ENCODE results near the gene GPR34.

DNA sequence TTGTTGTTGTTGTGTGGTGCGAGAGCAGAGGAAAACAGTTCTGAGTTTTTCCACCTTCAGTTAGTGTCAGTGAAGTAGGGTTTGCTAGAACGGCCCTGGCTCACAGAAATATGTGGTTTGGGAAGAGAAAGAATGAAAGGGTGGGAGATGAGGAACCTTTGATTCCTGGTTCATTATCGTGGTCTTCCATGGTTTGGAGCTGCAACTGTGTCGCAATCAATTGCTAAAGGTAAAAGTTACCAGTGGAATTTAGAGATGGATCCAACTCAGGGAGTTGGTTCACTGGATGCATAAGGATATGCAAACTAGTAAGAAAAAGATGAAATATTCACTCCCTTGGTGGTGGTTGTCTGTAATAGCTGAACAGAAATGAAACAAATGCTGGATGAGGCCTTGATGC lies 35.6 kb upstream of the GPR34 start:
- TF ChIP-seq POLR2A (IDR thresholded peaks at IDR 0.05) (no peak), CTCF (IDR thresholded peaks at IDR 0.05) (no peak)

All from body of pancreas (tissue), 4 donors.